IPS-18c (cell line): ENCODE measurements around the gene CETP.
"Not testable (repeated sequence)": the region's sequence is repeated elsewhere in the genome, so short reads cannot be mapped to it uniquely, and the experiment has no call there.

Experiments
- H3K4me3 ChIP-seq: 2 replicates; pipeline ENCODE4 v1.7.0; 2013; ENCODE audit warnings: low read depth, mild to moderate bottlenecking, low read length, moderate library complexity; ENCODE audit not compliant: insufficient read depth
- H3K9me3 ChIP-seq: one replicate; pipeline ENCODE4 v1.6.1; 2013; ENCODE audit warnings: mild to moderate bottlenecking, low read length, moderate library complexity; ENCODE audit not compliant: control insufficient read depth, insufficient read depth

Gene CETP

GRCh38 chr16:56970934-56971767, 9.4 kb downstream of the CETP start:
- no peaks in the 10 kb centered on the region for H3K9me3 ChIP-seq
- H3K4me3 ChIP-seq, result no peak overlapping the region

DNA sequence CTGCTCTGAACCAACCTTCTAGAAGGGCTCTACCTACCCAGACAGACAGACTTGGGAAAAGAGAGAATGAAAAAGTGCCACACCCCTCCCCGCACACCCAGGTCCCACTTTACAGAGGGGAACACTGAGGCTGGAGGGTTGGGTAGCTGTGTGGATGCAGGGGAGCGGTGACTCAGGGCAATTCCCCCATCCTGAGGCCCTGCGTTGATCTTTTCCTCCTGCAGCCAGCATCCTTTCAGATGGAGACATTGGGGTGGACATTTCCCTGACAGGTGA, 10.0 kb downstream of the CETP start:
- Histone ChIP-seq H3K9me3 (no peaks in the 10 kb centered on the region), H3K4me3 (no peak overlapping the region)

- no peaks in the 10 kb centered on the region for H3K9me3 ChIP-seq
- H3K4me3 ChIP-seq, result no peak overlapping the region
Measured at GRCh38 chr16:56972403-56973293, 10.9 kb downstream of the CETP start.

DNA sequence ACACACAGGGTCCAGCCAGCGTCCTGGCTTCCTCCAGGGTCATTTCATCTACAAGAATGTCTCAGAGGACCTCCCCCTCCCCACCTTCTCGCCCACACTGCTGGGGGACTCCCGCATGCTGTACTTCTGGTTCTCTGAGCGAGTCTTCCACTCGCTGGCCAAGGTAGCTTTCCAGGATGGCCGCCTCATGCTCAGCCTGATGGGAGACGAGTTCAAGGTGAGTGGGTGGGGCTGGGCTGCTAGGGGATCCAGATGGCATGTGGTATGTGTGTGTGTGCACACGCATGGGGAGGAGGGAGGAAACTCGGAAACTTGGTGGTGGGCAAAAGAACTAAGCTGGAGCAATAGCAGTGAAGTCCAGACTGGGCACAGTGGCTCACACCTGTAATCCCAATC, 11.5 kb downstream of the CETP start:
- no peaks in the 10 kb centered on the region for H3K9me3 ChIP-seq
- H3K4me3 ChIP-seq, result no peak overlapping the region

DNA sequence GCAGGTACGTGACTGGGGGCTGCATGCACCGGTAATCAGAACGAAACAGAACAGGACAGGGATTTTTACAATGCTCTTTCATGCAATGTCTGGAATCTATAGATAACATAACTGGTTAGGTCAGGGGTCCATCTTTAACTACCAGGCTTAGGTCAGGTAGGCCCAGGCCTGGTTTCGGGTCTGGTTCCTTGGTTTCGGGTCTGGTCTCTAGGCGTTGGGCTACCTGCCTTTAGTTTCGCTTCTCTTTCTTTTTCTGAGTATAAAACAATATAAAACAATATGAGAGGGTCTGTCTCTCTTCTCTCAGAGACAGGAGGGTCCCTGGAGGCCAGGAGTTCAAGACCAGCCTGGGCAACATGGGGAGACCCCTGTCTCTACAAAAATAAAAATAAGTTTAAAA, 12.1 kb downstream of the CETP start:
- not testable (repeated sequence) for H3K4me3 ChIP-seq, H3K9me3 ChIP-seq

DNA sequence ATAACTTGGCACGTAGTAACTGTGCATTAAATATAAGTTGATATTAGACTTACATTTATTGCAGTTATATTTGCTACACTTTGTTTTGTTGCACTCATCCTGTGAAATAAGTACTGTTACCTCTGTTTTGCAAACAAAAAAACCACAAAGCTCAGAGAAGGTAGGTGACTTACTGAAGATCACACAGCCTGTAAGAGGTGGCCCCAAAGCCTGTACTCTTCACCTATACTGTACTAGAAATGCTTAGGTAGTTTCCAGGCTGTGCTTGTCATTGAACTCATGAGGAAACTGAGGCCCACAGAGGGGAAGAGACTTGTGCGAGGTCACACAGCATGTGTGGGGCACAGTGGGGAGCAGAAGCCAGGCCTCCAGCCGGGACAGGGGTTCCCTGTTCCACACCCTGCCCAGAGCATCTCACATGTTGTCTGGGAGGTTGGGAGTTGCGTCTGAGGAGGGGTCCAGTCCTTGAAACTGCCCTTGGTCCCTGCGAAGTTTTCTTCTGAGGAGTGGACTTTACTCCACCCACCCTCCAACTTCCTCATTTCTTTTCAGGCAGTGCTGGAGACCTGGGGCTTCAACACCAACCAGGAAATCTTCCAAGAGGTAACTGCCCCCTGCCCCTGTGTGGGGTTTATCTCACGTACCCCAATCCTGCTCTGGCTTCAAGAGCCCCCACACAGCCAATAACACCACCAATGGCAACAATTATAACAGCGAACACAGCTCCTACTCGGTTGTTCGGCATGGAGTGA, 13.0 kb downstream of the CETP start:
- no peak overlapping the region for H3K4me3 ChIP-seq
- no peaks in the 10 kb centered on the region for H3K9me3 ChIP-seq

- no peak overlapping the region for H3K4me3 ChIP-seq
- H3K9me3 ChIP-seq, result no peaks in the 10 kb centered on the region
Measured at GRCh38 chr16:56975714-56976113, 14.0 kb downstream of the CETP start.

GRCh38 chr16:56977216-56977615, 15.5 kb downstream of the CETP start:
- no peaks in the 10 kb centered on the region for H3K9me3 ChIP-seq
- no peak overlapping the region for H3K4me3 ChIP-seq

DNA sequence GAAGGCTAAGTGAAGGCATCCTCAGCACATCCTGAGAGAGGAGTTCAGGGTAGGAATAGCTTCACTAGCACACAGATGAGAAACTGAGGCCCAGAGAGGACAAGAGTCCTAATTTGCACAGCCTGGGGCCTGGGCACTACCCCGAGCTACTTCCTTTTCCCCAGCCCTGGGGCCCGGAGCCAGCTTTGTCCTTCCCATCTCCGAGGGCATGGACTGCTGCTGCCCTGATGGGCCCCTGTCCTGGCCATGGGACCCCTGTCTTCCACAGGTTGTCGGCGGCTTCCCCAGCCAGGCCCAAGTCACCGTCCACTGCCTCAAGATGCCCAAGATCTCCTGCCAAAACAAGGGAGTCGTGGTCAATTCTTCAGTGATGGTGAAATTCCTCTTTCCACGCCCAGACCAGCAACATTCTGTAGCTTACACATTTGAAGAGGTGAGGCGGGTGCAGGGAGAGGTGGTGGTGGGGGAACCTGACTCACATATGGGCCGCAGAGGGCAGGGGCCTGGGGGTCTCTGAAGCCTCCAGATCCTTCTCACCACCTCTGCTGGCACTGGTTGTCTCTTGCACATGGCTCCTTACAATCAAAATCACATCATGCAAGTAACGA, 16.2 kb downstream of the CETP start:
- Histone ChIP-seq H3K9me3 (no peaks in the 10 kb centered on the region), H3K4me3 (no peak overlapping the region)

DNA sequence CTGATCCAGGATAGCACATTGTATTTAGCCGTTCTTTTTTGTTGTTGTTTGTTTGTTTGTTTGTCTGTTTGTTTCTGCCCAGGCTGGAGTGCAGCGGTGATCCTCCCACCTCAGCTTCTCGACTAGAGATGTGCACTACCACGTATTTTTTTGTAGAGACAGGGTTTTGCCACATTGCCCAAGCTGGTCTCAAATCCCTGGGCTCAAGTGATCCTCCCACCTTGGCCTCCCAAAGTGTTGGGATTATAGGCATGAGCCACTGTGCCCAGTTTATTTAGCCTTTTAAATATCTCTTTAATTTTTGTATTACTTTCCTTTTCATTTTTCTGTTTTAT, 18.4 kb downstream of the CETP start:
- Histone ChIP-seq H3K9me3 (no peaks in the 10 kb centered on the region), H3K4me3 (no peak overlapping the region)

DNA sequence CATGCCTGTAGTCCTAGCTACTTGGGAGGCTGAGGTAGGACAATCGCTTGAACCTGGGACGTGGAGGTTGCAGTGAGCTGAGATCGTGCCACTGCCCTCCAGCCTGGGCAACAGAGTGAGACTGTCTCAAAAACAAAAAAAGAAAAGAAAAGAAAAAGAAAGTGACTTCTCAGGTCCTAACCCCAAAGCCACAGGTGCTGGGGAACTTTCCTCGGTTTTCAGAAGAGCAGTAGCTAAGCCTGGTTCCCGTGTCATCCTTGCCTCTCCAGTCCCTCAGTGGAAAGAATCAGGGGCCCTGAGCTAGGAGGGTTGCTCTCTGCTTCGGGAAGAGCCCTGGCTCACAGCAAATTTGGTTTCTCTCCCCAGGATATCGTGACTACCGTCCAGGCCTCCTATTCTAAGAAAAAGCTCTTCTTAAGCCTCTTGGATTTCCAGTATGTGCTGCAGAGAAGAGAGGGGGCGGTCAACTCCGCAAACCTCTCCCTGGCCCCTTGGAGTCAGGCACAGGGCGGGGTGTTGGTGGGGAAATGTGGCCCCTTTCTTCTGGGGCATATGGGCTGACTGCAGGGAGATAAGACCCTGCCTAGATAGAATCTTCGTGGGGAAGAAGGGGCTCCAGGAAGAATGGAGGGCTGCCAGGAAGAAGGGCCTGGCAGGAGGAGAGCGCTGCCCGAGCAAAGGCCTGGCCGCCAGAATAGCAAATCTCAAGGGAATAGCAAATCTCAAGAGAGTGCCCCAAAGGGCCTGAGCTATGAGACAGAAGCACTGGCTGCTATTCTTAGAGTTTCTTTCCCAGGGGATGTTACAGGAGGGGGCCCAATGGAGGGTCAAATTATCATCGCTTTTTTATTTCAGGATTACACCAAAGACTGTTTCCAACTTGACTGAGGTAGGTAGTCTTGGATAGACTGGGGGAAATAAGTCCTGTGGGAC, 19.3 kb downstream of the CETP start:
- no peaks in the 10 kb centered on the region for H3K9me3 ChIP-seq
- H3K4me3 ChIP-seq, result no peak overlapping the region

- H3K9me3 ChIP-seq, result no peaks in the 10 kb centered on the region
Measured at GRCh38 chr16:56981729-56982271, 20.1 kb downstream of the CETP start.

DNA sequence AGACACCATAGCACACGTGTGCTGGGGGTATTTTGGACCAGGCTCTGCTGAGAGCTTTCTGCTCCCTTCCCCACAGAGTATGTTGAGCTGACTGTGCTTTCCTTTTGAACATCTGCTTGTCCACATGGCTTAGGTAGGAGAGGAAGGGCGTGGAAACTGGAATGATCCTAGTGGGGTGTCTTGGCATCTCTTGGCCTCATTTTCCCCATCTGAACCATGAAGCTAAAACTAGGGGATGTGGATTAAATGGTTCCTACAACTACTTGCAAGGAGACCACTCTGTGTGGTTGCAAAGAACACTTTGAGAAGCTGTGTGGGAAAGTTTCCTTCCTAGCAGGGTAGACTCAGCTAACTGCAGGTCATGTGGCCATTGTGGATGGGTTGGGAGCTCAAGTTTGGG, 20.9 kb downstream of the CETP start:
- Histone ChIP-seq H3K9me3 (no peaks in the 10 kb centered on the region), H3K4me3 (no peak overlapping the region)

More at GRCh38 chr16:56981729-56982271, 20.1 kb downstream of the CETP start:
- no peak overlapping the region for H3K4me3 ChIP-seq

- H3K4me3 ChIP-seq, result no peak overlapping the region
- no peaks in the 10 kb centered on the region for H3K9me3 ChIP-seq
Measured at GRCh38 chr16:56983211-56983751, 21.5 kb downstream of the CETP start.

GRCh38 chr16:56984639-56985038, 22.9 kb downstream of the CETP start:
- Histone ChIP-seq H3K4me3 (no peak overlapping the region), H3K9me3 (no peaks in the 10 kb centered on the region)

GRCh38 chr16:56985288-56985961, 23.7 kb downstream of the CETP start:
- no peaks in the 10 kb centered on the region for H3K9me3 ChIP-seq
- H3K4me3 ChIP-seq, result no peak overlapping the region
